NCI-H2029 treated with DMSO at 0.1 percent for 48 hours (cell line): Measurements from ENCODE around the gene FIGN.

ENCODE experiments used
- DNase-seq: peaks from one replicate; lab custom pipeline; 2025; lab: John Stamatoyannopoulos, UW

FIGN gene

GRCh38 chr2:163564236-163564635, 171.6 kb downstream of the FIGN start:
- DNase-seq: no peak

GRCh38 chr2:163563336-163563735, 172.5 kb downstream of the FIGN start:
- DNase-seq: no peak

- DNase-seq: no peak
Measured at GRCh38 chr2:163558251-163559021, 177.4 kb downstream of the FIGN start.

GRCh38 chr2:163556511-163556910, 179.3 kb downstream of the FIGN start:
- DNase-seq: no peak

GRCh38 chr2:163554864-163555263, 180.9 kb downstream of the FIGN start:
- DNase-seq: no peak

- DNase-seq: no peak
Measured at GRCh38 chr2:163553601-163554000, 182.2 kb downstream of the FIGN start.

GRCh38 chr2:163552758-163553157, 183.1 kb downstream of the FIGN start:
- DNase-seq: no peak

GRCh38 chr2:163551616-163552373, 184.0 kb downstream of the FIGN start:
- DNase-seq: no peak

- DNase-seq: no peak
Measured at GRCh38 chr2:163548970-163549369, 186.8 kb downstream of the FIGN start.
